Ovary (tissue), 3 donors: ENCODE measurements around the gene COL5A2.

ENCODE experiments used
- POLR2A ChIP-seq: fragments of 450-650 bp; IDR thresholded peaks from one replicate; pipeline ENCODE4 v1.6.1; 2017; ENCODE audit warnings: antibody characterized with exemption, mild to moderate bottlenecking, moderate library complexity
- TF ChIP-seq, protein P1 (sequence below), 3 donors: fragments of 450-650 bp in 2 of 3; fragments of 200-600 bp in 1 of 3; IDR thresholded peaks; one replicate each; pipeline versions ENCODE4 v1.5.1 to v1.8.0; 2016 to 2022; ENCODE audit warnings: antibody characterized with exemption in 3 of 3, mild to moderate bottlenecking in 1 of 3
- donor health status: DM: no; HTN: no; CAD: no.

DNA sequence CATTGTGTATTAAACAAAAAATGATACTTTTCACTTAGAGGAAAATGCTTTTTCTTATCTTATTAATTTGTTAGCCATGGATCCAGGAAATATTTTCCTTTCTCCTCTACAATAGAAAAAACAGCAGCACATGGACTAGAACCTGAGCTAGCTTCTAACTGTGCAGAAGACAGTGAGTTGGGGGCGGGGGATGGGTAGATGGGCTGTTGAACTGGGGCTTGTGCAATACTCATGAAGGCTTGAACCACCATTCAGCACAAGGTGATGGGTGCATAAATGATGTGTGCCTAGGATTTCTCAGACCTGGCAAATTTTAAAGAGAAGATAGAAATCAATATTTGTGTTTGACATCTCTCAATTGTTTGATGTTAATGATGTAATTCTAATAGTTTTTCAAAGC, 42.0 kb downstream of the COL5A2 start:
- TF ChIP-seq, protein P1, sequence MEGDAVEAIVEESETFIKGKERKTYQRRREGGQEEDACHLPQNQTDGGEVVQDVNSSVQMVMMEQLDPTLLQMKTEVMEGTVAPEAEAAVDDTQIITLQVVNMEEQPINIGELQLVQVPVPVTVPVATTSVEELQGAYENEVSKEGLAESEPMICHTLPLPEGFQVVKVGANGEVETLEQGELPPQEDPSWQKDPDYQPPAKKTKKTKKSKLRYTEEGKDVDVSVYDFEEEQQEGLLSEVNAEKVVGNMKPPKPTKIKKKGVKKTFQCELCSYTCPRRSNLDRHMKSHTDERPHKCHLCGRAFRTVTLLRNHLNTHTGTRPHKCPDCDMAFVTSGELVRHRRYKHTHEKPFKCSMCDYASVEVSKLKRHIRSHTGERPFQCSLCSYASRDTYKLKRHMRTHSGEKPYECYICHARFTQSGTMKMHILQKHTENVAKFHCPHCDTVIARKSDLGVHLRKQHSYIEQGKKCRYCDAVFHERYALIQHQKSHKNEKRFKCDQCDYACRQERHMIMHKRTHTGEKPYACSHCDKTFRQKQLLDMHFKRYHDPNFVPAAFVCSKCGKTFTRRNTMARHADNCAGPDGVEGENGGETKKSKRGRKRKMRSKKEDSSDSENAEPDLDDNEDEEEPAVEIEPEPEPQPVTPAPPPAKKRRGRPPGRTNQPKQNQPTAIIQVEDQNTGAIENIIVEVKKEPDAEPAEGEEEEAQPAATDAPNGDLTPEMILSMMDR (IDR thresholded peaks at IDR 0.05), result no peak
- TF ChIP-seq POLR2A, result no peak
